Type B pancreatic cell (in vitro differentiated cells): Measurements from ENCODE around the gene ZKSCAN1. TPM values are rescaled to one million over a fixed set of nuclear protein-coding genes. Genes with fewer than 3 reads are reported as not detected.

Experiments used
- DNase-seq: peaks from one replicate; pipeline ENCODE4 v3.0.0; 2021; ENCODE audit warnings: mixed read lengths; ENCODE audit not compliant: unreplicated experiment; ENCODE audit errors: extremely low spot score
- H3K27ac Mint-ChIP-seq: 2 replicates; pipeline ENCODE4 v1.8.0; 2021; ENCODE audit warnings: mild to moderate bottlenecking, mixed read lengths
- H3K27me3 Mint-ChIP-seq: 2 replicates; pipeline ENCODE4 v1.8.0; 2021; ENCODE audit warnings: mixed read lengths
- H3K36me3 Mint-ChIP-seq: 2 replicates; pipeline ENCODE4 v1.8.0; 2021; ENCODE audit warnings: mixed read lengths
- H3K4me1 Mint-ChIP-seq: one replicate; pipeline ENCODE4 v1.8.0; 2021; ENCODE audit warnings: mixed read lengths; ENCODE audit not compliant: unreplicated experiment
- H3K4me3 Mint-ChIP-seq: 2 replicates; pipeline ENCODE4 v1.8.0; 2021; ENCODE audit warnings: mild to moderate bottlenecking, mixed read lengths
- H3K9me3 Mint-ChIP-seq: 2 replicates; pipeline ENCODE4 v1.8.0; 2021; ENCODE audit warnings: mixed read lengths
- total RNA-seq: library from RNA; stranded (reverse); gene quantifications from 2 replicates; pipeline ENCODE4 v1.2.1, GENCODE V29; 2021; ENCODE audit warnings: low replicate concordance
- TF ChIP-seq, protein P1 (sequence below): fragments of 200-600 bp; sonication (generic); conservative IDR thresholded peaks from 2 replicates; pipeline ENCODE4 v1.5.0; 2021; ENCODE audit warnings: antibody characterized with exemption, mild to moderate bottlenecking

Gene ZKSCAN1
- total RNA-seq, 1 donor from 2014 or later, result 157 TPM

DNA sequence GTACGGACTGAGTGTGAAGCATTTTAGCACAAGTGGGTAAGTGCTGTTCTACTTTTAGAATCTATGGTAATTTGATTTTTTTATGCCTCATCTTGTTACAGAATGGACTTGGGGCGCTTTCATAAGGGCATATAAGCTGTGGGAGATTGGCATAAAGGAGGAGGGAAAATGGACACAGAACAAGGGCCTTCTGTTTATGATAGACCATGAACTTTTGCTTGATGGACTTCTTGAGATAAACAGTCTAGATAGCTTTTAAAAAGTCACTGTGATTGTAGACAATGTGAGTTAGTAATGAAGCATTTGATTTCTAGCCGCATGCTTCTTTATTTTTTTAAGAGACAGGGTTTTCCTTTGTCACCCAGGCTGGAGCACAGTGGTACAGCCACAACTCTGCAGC, 36.2 kb downstream of the ZKSCAN1 start:
- Mint-ChIP-seq H3K4me1 (peaks cover 9% of the 10 kb centered on the region), H3K4me3 (peak overlapping the region; percentile 73), H3K27me3 (no peaks in the 10 kb centered on the region), H3K9me3 (no peaks in the 10 kb centered on the region), H3K36me3 (peaks cover 3% of the 10 kb centered on the region), H3K27ac (peak overlapping the region; percentile 76)
- TF ChIP-seq, protein P1, sequence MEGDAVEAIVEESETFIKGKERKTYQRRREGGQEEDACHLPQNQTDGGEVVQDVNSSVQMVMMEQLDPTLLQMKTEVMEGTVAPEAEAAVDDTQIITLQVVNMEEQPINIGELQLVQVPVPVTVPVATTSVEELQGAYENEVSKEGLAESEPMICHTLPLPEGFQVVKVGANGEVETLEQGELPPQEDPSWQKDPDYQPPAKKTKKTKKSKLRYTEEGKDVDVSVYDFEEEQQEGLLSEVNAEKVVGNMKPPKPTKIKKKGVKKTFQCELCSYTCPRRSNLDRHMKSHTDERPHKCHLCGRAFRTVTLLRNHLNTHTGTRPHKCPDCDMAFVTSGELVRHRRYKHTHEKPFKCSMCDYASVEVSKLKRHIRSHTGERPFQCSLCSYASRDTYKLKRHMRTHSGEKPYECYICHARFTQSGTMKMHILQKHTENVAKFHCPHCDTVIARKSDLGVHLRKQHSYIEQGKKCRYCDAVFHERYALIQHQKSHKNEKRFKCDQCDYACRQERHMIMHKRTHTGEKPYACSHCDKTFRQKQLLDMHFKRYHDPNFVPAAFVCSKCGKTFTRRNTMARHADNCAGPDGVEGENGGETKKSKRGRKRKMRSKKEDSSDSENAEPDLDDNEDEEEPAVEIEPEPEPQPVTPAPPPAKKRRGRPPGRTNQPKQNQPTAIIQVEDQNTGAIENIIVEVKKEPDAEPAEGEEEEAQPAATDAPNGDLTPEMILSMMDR, result no peak
- DNase-seq, result no peak

DNA sequence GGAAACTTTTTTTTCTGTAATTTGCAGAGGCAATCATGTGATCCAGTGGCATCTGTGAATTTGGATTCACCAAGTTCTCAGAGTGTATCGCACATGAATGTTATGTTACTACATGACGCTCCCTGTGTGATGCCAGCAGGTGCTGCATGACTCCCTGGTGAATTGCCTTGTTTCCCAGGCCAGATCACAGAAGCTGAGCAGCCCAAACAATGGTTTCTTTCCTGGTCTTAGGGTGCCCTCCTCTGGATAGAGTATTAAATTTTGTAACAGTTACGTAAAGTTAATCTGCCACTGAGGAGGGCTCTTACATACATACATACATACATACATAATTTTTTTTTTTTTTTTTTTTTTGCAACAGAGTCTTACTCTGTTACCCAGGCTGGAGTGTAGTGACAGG, 37.8 kb downstream of the ZKSCAN1 start:
- no peak for DNase-seq
- peaks cover 9% of the 10 kb centered on the region for H3K4me1 Mint-ChIP-seq

DNA sequence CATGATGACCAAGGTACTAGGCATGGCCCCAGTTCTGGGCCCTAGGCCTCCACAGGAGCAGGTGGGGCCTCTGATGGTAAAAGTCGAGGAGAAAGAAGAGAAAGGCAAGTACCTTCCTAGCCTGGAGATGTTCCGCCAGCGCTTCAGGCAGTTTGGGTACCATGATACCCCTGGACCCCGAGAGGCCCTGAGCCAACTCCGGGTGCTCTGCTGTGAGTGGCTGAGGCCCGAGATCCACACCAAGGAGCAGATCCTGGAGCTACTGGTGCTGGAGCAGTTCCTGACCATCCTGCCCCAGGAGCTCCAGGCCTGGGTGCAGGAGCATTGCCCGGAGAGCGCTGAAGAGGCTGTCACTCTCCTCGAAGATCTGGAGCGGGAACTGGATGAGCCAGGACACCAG, 41.6 kb downstream of the ZKSCAN1 start:
- Mint-ChIP-seq H3K36me3 (peaks cover 25% of the 10 kb centered on the region), H3K4me1 (peaks cover 4% of the 10 kb centered on the region), H3K27me3 (no peaks in the 10 kb centered on the region), H3K9me3 (no peaks in the 10 kb centered on the region), H3K27ac (no peak overlapping the region), H3K4me3 (no peak overlapping the region)
- DNase-seq, result no peak
- TF ChIP-seq, protein P1, result no peak

More for the DNA sequence above, 37.8 kb downstream of the ZKSCAN1 start:
- H3K27ac Mint-ChIP-seq, result peak overlapping the region; percentile 74
- H3K9me3 Mint-ChIP-seq, result no peaks in the 10 kb centered on the region
- H3K36me3 Mint-ChIP-seq, result peaks cover 7% of the 10 kb centered on the region
- peak overlapping the region; percentile 69 for H3K4me3 Mint-ChIP-seq
- H3K27me3 Mint-ChIP-seq, result no peaks in the 10 kb centered on the region
- TF ChIP-seq, protein P1, result peak; percentile 53

- H3K4me1 Mint-ChIP-seq, result no peaks in the 10 kb centered on the region
- no peak overlapping the region for H3K4me3 Mint-ChIP-seq
- H3K27me3 Mint-ChIP-seq, result no peaks in the 10 kb centered on the region
- peaks cover 35% of the 10 kb centered on the region for H3K36me3 Mint-ChIP-seq
- H3K9me3 Mint-ChIP-seq, result no peaks in the 10 kb centered on the region
- TF ChIP-seq, protein P1, result no peak
- H3K27ac Mint-ChIP-seq, result no peak overlapping the region
- DNase-seq, result no peak
Observed at GRCh38 chr7:100059251-100059739, 43.9 kb downstream of the ZKSCAN1 start.

- Mint-ChIP-seq H3K27me3 (no peaks in the 10 kb centered on the region), H3K4me1 (peaks cover 7% of the 10 kb centered on the region), H3K4me3 (no peak overlapping the region), H3K9me3 (no peaks in the 10 kb centered on the region), H3K36me3 (peaks cover 51% of the 10 kb centered on the region), H3K27ac (no peak overlapping the region)
- DNase-seq, result no peak
- TF ChIP-seq, protein P1, result no peak
Observed at GRCh38 chr7:100061518-100062193, 46.3 kb downstream of the ZKSCAN1 start.
